Liver (tissue), 9 donors: Measurements from ENCODE around the gene ATL1. TPM values are rescaled to one million over a fixed set of nuclear protein-coding genes. Genes with fewer than 3 reads are reported as not detected.

Experiments
- DNase-seq: peaks from one replicate; pipeline ENCODE4 v3.0.0-alpha.2; 2017; ENCODE audit warnings: low spot score
- H3K27ac ChIP-seq, 2 donors: one replicate each; pipeline ENCODE4 v1.7.0; 2013; ENCODE audit warnings: inconsistent platforms in 2 of 2, low read length in 2 of 2, control low read depth in 1 of 2, low read depth in 1 of 2, mild to moderate bottlenecking in 1 of 2
- H3K27me3 ChIP-seq, 4 donors: one replicate each; pipeline versions ENCODE4 v1.6.1 to v1.7.0; 2013; ENCODE audit warnings: low read length in 3 of 4, inconsistent platforms in 1 of 4, mild to moderate bottlenecking in 1 of 4, moderate library complexity in 1 of 4; ENCODE audit not compliant: control insufficient read depth in 4 of 4, insufficient read depth in 4 of 4
- H3K36me3 ChIP-seq, 4 donors: one replicate each; pipeline versions ENCODE4 v1.6.1 to v1.7.0; 2013; ENCODE audit warnings: low read length in 3 of 4, mild to moderate bottlenecking in 3 of 4, low read depth in 1 of 4, moderate library complexity in 1 of 4; ENCODE audit not compliant: control insufficient read depth in 4 of 4, insufficient read depth in 3 of 4
- H3K4me1 ChIP-seq, 4 donors: one replicate each; pipeline versions ENCODE4 v1.6.1 to v1.7.0; 2013; ENCODE audit warnings: low read length in 3 of 4, mild to moderate bottlenecking in 3 of 4, moderate library complexity in 1 of 4; ENCODE audit not compliant: control insufficient read depth in 4 of 4, insufficient read depth in 4 of 4
- H3K4me3 ChIP-seq, 3 donors: one replicate each; pipeline versions ENCODE4 v1.6.1 to v1.7.0; 2013; ENCODE audit warnings: low read length in 3 of 3, control low read depth in 1 of 3, low read depth in 1 of 3, mild to moderate bottlenecking in 1 of 3
- H3K9ac ChIP-seq, 2 donors: one replicate each; pipeline ENCODE4 v1.7.0; 2013; ENCODE audit warnings: low read length in 2 of 2, mild to moderate bottlenecking in 2 of 2, moderate library complexity in 2 of 2, control low read depth in 1 of 2, low read depth in 1 of 2
- H3K9me3 ChIP-seq, 4 donors: one replicate each; pipeline versions ENCODE4 v1.6.1 to v1.7.0; 2013; ENCODE audit warnings: low read length in 3 of 4; ENCODE audit not compliant: control insufficient read depth in 4 of 4
- EGR1 ChIP-seq, 2 donors: IDR thresholded peaks; 2 replicates each; pipeline ENCODE4 v1.6.1; 2016 to 2018; ENCODE audit warnings: antibody characterized with exemption in 2 of 2, low read depth in 2 of 2
- FOXA1 ChIP-seq: IDR thresholded peaks from 2 replicates; pipeline ENCODE4 v1.6.1; 2016; ENCODE audit warnings: antibody characterized with exemption
- FOXA2 ChIP-seq: IDR thresholded peaks from 2 replicates; pipeline ENCODE4 v1.6.1; 2016; ENCODE audit warnings: antibody characterized with exemption
- GABPA ChIP-seq, 2 donors: IDR thresholded peaks in 1 of 2; conservative IDR thresholded peaks in 1 of 2; 2 replicates each; pipeline ENCODE4 v1.6.1; 2016; ENCODE audit warnings: antibody characterized with exemption in 2 of 2, mild to moderate bottlenecking in 1 of 2, moderate library complexity in 1 of 2
- HNF4A ChIP-seq, 2 donors: conservative IDR thresholded peaks; 2 replicates each; pipeline ENCODE4 v1.6.1; 2016; ENCODE audit warnings: antibody characterized with exemption in 2 of 2, mild to moderate bottlenecking in 2 of 2
- HNF4G ChIP-seq: IDR thresholded peaks from 2 replicates; pipeline ENCODE4 v1.6.1; 2016; ENCODE audit warnings: antibody characterized with exemption
- JUND ChIP-seq, 2 donors: IDR thresholded peaks; 2 replicates each; pipeline ENCODE4 v1.6.1; 2016; ENCODE audit warnings: antibody characterized with exemption in 2 of 2
- NR2F2 ChIP-seq: IDR thresholded peaks from 2 replicates; pipeline ENCODE4 v1.6.1; 2016; ENCODE audit warnings: antibody characterized with exemption
- RAD21 ChIP-seq, 2 donors: IDR thresholded peaks; 2 replicates each; pipeline ENCODE4 v1.6.1; 2016; ENCODE audit warnings: antibody characterized with exemption in 2 of 2, mild to moderate bottlenecking in 2 of 2
- RXRA ChIP-seq, 2 donors: IDR thresholded peaks; 2 replicates each; pipeline ENCODE4 v1.6.1; 2017 to 2018; ENCODE audit warnings: antibody characterized with exemption in 2 of 2, mild to moderate bottlenecking in 1 of 2
- SP1 ChIP-seq: IDR thresholded peaks from 2 replicates; pipeline ENCODE4 v1.6.1; 2018; ENCODE audit warnings: antibody characterized with exemption, mild to moderate bottlenecking
- TAF1 ChIP-seq: conservative IDR thresholded peaks from 2 replicates; pipeline ENCODE4 v1.6.1; 2016; ENCODE audit warnings: antibody characterized with exemption, mild to moderate bottlenecking
- YY1 ChIP-seq: IDR thresholded peaks from 2 replicates; pipeline ENCODE4 v1.6.1; 2016; ENCODE audit warnings: antibody characterized with exemption, mild to moderate bottlenecking
- WGBS: extraction: QIAGEN DNeasy Blood & Tissue Kit; methylation state at CpG from one replicate; pipeline ENCODE4 v1.1.7; 2013; 5-methylcytosine and 5-hydroxymethylcytosine counted together
- polyA plus RNA-seq, 2 donors: library from polyadenylated mRNA; stranded (reverse) in 1 of 2; unstranded in 1 of 2; fragments of 200-250 nt in 1 of 2; fragments of >200 nt in 1 of 2; fragmentation: Nextera tagmentation in 1 of 2; extraction: Ambion mirVana in 1 of 2; gene quantifications; one replicate each; pipeline versions ENCODE4 v1.2.1 to v1.2.3, GENCODE V29; 2013 to 2015
- total RNA-seq, 2 donors: library from RNA; depleted of rRNA; stranded (reverse); fragments of >200 nt; gene quantifications; one replicate each; pipeline ENCODE4 v1.2.3, GENCODE V29; 2014
- TF ChIP-seq, protein P1 (sequence below): IDR thresholded peaks from 2 replicates; pipeline ENCODE4 v1.6.1; 2016; ENCODE audit warnings: antibody characterized with exemption
- TF ChIP-seq, protein P2 (sequence below): fragments of 150-350 bp; IDR thresholded peaks from 2 replicates; pipeline ENCODE4 v1.5.1; 2017; ENCODE audit warnings: improper control_type of control experiment, low read depth, low read length; ENCODE audit not compliant: missing input control
- TF ChIP-seq, protein P3 (sequence below): IDR thresholded peaks from 2 replicates; pipeline ENCODE4 v1.6.1; 2016; ENCODE audit warnings: antibody characterized with exemption
- TF ChIP-seq, protein P4 (sequence below): IDR thresholded peaks from 2 replicates; pipeline ENCODE4 v1.6.1; 2016; ENCODE audit warnings: antibody characterized with exemption, mild to moderate bottlenecking
- donor health status: healthy.
- donor health status: healthy.
- donor health status: healthy.
- donor health status: healthy.
- donor health status: healthy.

ATL1 gene
- total and polyA plus RNA-seq, 4 donors, result 0.17 to 0.79 (median 0.47) TPM

DNA sequence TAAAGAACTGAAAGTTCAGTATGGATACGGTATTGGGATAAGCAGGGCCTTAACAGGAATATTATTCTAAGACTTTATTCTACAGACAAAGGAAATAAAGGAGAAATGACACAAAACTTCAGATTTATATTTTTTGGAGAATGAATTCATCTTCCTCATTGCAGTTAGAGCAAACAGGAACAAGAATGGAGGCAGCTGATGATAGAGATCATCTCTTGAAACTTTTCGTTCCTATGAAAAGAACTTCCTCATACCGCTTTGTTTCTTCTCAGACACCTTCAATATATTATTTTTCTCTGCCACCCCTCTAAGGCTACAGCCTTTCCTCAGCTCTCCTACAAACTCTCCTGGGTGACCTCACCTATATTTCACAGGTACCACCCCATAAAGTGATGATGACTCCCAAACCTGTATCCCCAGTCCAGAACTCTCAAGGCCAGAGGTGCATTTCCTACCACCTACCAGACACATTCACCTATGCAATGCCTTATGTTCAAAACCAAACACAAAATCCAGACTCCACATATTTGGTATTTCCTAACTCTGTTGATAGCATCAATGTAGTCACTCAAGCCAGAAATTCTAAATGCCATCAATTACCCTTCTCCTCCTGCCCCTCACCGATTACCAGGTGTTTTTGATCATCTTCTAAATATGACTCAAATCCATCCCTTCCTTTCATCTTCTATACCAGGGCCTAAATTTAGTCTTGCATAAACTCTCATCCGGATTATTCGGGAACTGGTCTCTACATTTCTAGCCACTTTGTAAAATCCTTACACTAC lies 35.0 kb upstream of the ATL1 start:
- no peaks in the 10 kb centered on the region for H3K27me3 ChIP-seq
- peaks cover 0 to 3% (median 0%) of the 10 kb centered on the region in 4 donors for H3K36me3 ChIP-seq
- no peak overlapping the region for H3K9ac ChIP-seq
- WGBS, result 87% methylated on average over 6 of the region's 6 CpGs
- no peak overlapping the region for H3K27ac ChIP-seq
- no peak overlapping the region for H3K4me3 ChIP-seq
- no peak for DNase-seq
- H3K4me1 ChIP-seq, result peaks cover 0 to 6% (median 0%) of the 10 kb centered on the region in 4 donors
- TF ChIP-seq TAF1 (no peak), SP1 (no peak), HNF4A (conservative IDR thresholded peaks at IDR 0.05) (no peak), JUND (IDR thresholded peaks at IDR 0.05) (no peak), YY1 (no peak), NR2F2 (no peak), HNF4G (no peak), RXRA (IDR thresholded peaks at IDR 0.05) (no peak), EGR1 (IDR thresholded peaks at IDR 0.05; ENCODE audit: low read depth in 2 of 2) (no peak), FOXA2 (no peak), RAD21 (IDR thresholded peaks at IDR 0.05) (no peak)
- TF ChIP-seq, protein P1, sequence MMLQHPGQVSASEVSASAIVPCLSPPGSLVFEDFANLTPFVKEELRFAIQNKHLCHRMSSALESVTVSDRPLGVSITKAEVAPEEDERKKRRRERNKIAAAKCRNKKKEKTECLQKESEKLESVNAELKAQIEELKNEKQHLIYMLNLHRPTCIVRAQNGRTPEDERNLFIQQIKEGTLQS, result no peak
- TF ChIP-seq, protein P2, sequence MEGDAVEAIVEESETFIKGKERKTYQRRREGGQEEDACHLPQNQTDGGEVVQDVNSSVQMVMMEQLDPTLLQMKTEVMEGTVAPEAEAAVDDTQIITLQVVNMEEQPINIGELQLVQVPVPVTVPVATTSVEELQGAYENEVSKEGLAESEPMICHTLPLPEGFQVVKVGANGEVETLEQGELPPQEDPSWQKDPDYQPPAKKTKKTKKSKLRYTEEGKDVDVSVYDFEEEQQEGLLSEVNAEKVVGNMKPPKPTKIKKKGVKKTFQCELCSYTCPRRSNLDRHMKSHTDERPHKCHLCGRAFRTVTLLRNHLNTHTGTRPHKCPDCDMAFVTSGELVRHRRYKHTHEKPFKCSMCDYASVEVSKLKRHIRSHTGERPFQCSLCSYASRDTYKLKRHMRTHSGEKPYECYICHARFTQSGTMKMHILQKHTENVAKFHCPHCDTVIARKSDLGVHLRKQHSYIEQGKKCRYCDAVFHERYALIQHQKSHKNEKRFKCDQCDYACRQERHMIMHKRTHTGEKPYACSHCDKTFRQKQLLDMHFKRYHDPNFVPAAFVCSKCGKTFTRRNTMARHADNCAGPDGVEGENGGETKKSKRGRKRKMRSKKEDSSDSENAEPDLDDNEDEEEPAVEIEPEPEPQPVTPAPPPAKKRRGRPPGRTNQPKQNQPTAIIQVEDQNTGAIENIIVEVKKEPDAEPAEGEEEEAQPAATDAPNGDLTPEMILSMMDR, result no peak
- TF ChIP-seq, protein P3, sequence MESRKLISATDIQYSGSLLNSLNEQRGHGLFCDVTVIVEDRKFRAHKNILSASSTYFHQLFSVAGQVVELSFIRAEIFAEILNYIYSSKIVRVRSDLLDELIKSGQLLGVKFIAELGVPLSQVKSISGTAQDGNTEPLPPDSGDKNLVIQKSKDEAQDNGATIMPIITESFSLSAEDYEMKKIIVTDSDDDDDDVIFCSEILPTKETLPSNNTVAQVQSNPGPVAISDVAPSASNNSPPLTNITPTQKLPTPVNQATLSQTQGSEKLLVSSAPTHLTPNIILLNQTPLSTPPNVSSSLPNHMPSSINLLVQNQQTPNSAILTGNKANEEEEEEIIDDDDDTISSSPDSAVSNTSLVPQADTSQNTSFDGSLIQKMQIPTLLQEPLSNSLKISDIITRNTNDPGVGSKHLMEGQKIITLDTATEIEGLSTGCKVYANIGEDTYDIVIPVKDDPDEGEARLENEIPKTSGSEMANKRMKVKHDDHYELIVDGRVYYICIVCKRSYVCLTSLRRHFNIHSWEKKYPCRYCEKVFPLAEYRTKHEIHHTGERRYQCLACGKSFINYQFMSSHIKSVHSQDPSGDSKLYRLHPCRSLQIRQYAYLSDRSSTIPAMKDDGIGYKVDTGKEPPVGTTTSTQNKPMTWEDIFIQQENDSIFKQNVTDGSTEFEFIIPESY, result no peak
- TF ChIP-seq, protein P4, sequence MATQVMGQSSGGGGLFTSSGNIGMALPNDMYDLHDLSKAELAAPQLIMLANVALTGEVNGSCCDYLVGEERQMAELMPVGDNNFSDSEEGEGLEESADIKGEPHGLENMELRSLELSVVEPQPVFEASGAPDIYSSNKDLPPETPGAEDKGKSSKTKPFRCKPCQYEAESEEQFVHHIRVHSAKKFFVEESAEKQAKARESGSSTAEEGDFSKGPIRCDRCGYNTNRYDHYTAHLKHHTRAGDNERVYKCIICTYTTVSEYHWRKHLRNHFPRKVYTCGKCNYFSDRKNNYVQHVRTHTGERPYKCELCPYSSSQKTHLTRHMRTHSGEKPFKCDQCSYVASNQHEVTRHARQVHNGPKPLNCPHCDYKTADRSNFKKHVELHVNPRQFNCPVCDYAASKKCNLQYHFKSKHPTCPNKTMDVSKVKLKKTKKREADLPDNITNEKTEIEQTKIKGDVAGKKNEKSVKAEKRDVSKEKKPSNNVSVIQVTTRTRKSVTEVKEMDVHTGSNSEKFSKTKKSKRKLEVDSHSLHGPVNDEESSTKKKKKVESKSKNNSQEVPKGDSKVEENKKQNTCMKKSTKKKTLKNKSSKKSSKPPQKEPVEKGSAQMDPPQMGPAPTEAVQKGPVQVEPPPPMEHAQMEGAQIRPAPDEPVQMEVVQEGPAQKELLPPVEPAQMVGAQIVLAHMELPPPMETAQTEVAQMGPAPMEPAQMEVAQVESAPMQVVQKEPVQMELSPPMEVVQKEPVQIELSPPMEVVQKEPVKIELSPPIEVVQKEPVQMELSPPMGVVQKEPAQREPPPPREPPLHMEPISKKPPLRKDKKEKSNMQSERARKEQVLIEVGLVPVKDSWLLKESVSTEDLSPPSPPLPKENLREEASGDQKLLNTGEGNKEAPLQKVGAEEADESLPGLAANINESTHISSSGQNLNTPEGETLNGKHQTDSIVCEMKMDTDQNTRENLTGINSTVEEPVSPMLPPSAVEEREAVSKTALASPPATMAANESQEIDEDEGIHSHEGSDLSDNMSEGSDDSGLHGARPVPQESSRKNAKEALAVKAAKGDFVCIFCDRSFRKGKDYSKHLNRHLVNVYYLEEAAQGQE, result no peak
- no peaks in the 10 kb centered on the region for H3K9me3 ChIP-seq

DNA sequence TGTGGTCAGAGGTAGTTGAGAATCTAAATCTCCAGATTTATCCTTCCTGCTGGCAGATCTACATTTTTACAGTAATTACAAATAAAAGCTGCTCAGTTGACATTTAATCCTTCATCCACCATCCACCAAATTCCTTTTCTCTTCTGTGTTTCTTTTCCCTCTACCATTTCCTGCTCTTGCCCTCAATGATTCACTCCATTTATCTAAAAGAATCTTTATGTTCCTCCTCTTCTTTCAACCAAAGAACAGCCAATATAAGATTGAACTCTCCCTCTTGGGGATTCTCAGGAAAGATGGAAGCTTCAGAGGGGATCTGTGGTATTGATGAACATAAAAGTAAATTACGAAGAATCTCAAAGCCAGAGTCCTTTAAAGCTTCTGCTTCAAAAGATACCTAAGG lies 31.9 kb upstream of the ATL1 start:
- Histone ChIP-seq H3K4me3 (no peak overlapping the region), H3K4me1 (peaks cover 3 to 21% (median 10%) of the 10 kb centered on the region in 4 donors), H3K9ac (no peak overlapping the region), H3K27ac (no peak overlapping the region), H3K27me3 (no peaks in the 10 kb centered on the region), H3K36me3 (peaks cover 0 to 2% (median 0%) of the 10 kb centered on the region in 4 donors), H3K9me3 (no peaks in the 10 kb centered on the region)
- TF ChIP-seq, protein P2, result no peak
- TF ChIP-seq FOXA1 (no peak), EGR1 (IDR thresholded peaks at IDR 0.05; ENCODE audit: low read depth in 2 of 2) (no peak), FOXA2 (no peak), TAF1 (no peak), SP1 (no peak), GABPA (IDR thresholded peaks at IDR 0.05 in 1 of 2, conservative IDR thresholded peaks at IDR 0.05 in 1 of 2) (no peak)
- no peak for DNase-seq
- WGBS, result 100% methylated on average over 1 of the region's 1 CpG
